IPS DF 6.9 (cell line): ENCODE results near the gene GPR173.

Source experiments
- DNase-seq: peaks from one replicate; pipeline ENCODE4 v3.0.0-alpha.2; 2013; ENCODE audit warnings: low read depth, low spot score
- H3K27ac ChIP-seq: one replicate; pipeline ENCODE4 v1.5.1; 2013; ENCODE audit warnings: low read length, control low read depth
- H3K27me3 ChIP-seq: 2 replicates; pipeline ENCODE4 v1.6.1; 2013; ENCODE audit warnings: mild to moderate bottlenecking, low read length; ENCODE audit not compliant: control insufficient read depth, insufficient read depth
- H3K36me3 ChIP-seq: 2 replicates; pipeline ENCODE4 v1.6.1; 2013; ENCODE audit warnings: low read length; ENCODE audit not compliant: control insufficient read depth, insufficient read depth
- H3K4me1 ChIP-seq: 2 replicates; pipeline ENCODE4 v1.6.1; 2013; ENCODE audit warnings: low read length; ENCODE audit not compliant: control insufficient read depth, insufficient read depth
- H3K4me3 ChIP-seq: 2 replicates; pipeline ENCODE4 v1.5.1; 2013; ENCODE audit warnings: mild to moderate bottlenecking, low read length
- H3K9me3 ChIP-seq: 2 replicates; pipeline ENCODE4 v1.6.1; 2013; ENCODE audit warnings: low read length, inconsistent platforms; ENCODE audit not compliant: control insufficient read depth, insufficient read depth
- WGBS: extraction: QIAGEN DNeasy Blood & Tissue Kit; methylation state at CpG from one replicate; pipeline ENCODE4 v1.1.7; 2013; ENCODE audit warnings: mixed read lengths, missing lambda C conversion rate; ENCODE audit not compliant: insufficient read length, insufficient coverage; 5-methylcytosine and 5-hydroxymethylcytosine counted together

GPR173 gene

GRCh38 chrX:53022381-53022780 is 26.2 kb upstream of the GPR173 start:
- Histone ChIP-seq H3K27me3 (no peaks in the 10 kb centered on the region), H3K9me3 (no peaks in the 10 kb centered on the region), H3K36me3 (no peaks in the 10 kb centered on the region), H3K4me1 (no peaks in the 10 kb centered on the region), H3K4me3 (no peak overlapping the region), H3K27ac (no peak overlapping the region)
- no peak for DNase-seq
- no CpG with 5 or more reads among the region's 8 CpGs for WGBS

GRCh38 chrX:53028678-53029077 is 19.9 kb upstream of the GPR173 start:
- H3K27ac ChIP-seq = no peak overlapping the region
- no peaks in the 10 kb centered on the region for H3K27me3 ChIP-seq
- no peak overlapping the region for H3K4me3 ChIP-seq
- DNase-seq = no peak
- no peaks in the 10 kb centered on the region for H3K4me1 ChIP-seq
- no peaks in the 10 kb centered on the region for H3K9me3 ChIP-seq
- H3K36me3 ChIP-seq = no peaks in the 10 kb centered on the region
- WGBS = no CpG with 5 or more reads among the region's 1 CpG

- Histone ChIP-seq H3K27me3 (no peaks in the 10 kb centered on the region), H3K9me3 (no peaks in the 10 kb centered on the region), H3K4me3 (no peak overlapping the region), H3K36me3 (no peaks in the 10 kb centered on the region), H3K4me1 (no peaks in the 10 kb centered on the region), H3K27ac (no peak overlapping the region)
- DNase-seq = no peak
- no CpG with 5 or more reads among the region's 4 CpGs for WGBS
These were observed 17.2 kb upstream of the GPR173 start for GRCh38 chrX:53031380-53031779.

DNA sequence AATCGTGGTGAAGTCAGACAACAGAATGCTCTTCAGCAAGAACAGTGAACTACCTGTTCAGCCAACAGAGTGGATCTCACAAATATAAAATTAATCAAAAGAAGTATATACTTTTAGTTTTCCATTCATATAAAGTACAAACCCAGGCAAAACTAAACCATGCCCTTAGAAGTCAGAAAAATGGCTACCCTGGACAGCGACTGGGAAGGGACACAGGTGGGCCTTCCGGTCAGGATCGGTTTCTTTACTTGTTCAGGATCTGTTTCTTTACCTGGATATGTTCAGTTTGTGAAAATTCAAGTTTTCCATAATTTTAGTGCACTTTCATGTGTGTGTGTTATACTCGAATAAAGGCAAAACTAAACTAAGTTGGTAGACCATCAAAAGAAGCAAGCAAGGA is 12.4 kb upstream of the GPR173 start:
- H3K9me3 ChIP-seq = no peaks in the 10 kb centered on the region
- no peak for DNase-seq
- H3K27me3 ChIP-seq = no peaks in the 10 kb centered on the region
- H3K27ac ChIP-seq = no peak overlapping the region
- no peaks in the 10 kb centered on the region for H3K36me3 ChIP-seq
- no peak overlapping the region for H3K4me3 ChIP-seq
- WGBS = no CpG with 5 or more reads among the region's 5 CpGs
- no peaks in the 10 kb centered on the region for H3K4me1 ChIP-seq

GRCh38 chrX:53039236-53039635 is 9.4 kb upstream of the GPR173 start:
- H3K9me3 ChIP-seq = no peaks in the 10 kb centered on the region
- H3K4me3 ChIP-seq = no peak overlapping the region
- no peak overlapping the region for H3K27ac ChIP-seq
- DNase-seq = no peak
- no peaks in the 10 kb centered on the region for H3K36me3 ChIP-seq
- no peaks in the 10 kb centered on the region for H3K4me1 ChIP-seq
- WGBS = no CpG with 5 or more reads among the region's 4 CpGs
- H3K27me3 ChIP-seq = no peaks in the 10 kb centered on the region

- Histone ChIP-seq H3K36me3 (no peaks in the 10 kb centered on the region), H3K4me3 (no peak overlapping the region), H3K4me1 (no peaks in the 10 kb centered on the region), H3K27me3 (no peaks in the 10 kb centered on the region), H3K9me3 (no peaks in the 10 kb centered on the region), H3K27ac (no peak overlapping the region)
- DNase-seq = no peak
- WGBS = no CpG with 5 or more reads among the region's 5 CpGs
These were observed 3.6 kb upstream of the GPR173 start for GRCh38 chrX:53044995-53045394.

DNA sequence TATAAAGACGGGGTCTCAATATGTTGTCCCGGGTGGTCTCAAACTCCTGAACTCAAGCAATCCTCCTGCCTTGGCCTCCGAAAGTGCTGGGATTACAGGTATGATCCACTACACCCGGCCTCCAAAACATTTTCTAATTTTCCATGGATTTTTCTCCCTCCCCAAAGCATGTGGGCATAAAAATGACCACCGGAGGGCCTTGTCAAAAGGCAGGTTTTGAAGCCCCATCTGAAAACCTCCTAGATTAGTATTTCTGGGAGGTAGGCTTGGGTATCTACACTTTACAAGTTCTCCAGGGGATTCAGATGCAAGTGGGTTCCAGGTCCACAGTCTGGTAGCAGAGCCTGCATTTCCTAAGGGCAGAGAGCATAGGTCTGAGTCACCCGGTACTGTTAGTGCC is 1.4 kb upstream of the GPR173 start:
- Histone ChIP-seq H3K36me3 (no peaks in the 10 kb centered on the region), H3K4me1 (no peaks in the 10 kb centered on the region), H3K27me3 (no peaks in the 10 kb centered on the region), H3K9me3 (no peaks in the 10 kb centered on the region), H3K4me3 (no peak overlapping the region), H3K27ac (no peak overlapping the region)
- no CpG with 5 or more reads among the region's 6 CpGs for WGBS
- DNase-seq = no peak

DNA sequence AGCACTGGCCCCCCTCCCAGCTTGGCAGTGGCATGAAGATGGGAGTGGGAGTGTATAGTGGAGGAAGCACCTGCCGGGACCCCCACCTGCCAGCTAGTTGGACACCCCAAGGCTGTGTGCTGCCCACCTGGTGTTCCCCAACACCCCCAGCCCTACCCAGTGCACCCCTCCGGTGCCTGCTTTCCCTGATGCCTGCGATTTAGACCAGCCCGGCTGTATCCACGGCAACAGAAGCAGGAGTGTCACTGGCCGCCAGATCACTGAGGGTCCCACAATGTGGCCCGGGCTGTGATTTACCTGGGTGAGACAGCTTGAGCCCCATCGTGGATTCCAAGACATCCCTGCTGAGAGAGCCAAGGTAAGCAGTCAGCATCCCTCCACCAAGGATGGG is 533 bp downstream of the GPR173 start:
- peak overlapping the region; percentile 59; the same call in 1 of the 2 replicates for H3K4me3 ChIP-seq

GRCh38 chrX:53050841-53051240 is 2.3 kb downstream of the GPR173 start:
- no peak overlapping the region for H3K4me3 ChIP-seq
- H3K27me3 ChIP-seq = no peaks in the 10 kb centered on the region
- WGBS = no CpG with 5 or more reads among the region's 6 CpGs
- no peaks in the 10 kb centered on the region for H3K36me3 ChIP-seq
- no peak for DNase-seq
- H3K9me3 ChIP-seq = no peaks in the 10 kb centered on the region
- no peaks in the 10 kb centered on the region for H3K4me1 ChIP-seq
- no peak overlapping the region for H3K27ac ChIP-seq

More for the DNA sequence above, 533 bp downstream of the GPR173 start:
- H3K36me3 ChIP-seq = no peaks in the 10 kb centered on the region
- no peaks in the 10 kb centered on the region for H3K27me3 ChIP-seq
- no peak for DNase-seq
- H3K4me1 ChIP-seq = no peaks in the 10 kb centered on the region
- no peak overlapping the region for H3K27ac ChIP-seq
- no peaks in the 10 kb centered on the region for H3K9me3 ChIP-seq
- WGBS = no CpG with 5 or more reads among the region's 8 CpGs

DNA sequence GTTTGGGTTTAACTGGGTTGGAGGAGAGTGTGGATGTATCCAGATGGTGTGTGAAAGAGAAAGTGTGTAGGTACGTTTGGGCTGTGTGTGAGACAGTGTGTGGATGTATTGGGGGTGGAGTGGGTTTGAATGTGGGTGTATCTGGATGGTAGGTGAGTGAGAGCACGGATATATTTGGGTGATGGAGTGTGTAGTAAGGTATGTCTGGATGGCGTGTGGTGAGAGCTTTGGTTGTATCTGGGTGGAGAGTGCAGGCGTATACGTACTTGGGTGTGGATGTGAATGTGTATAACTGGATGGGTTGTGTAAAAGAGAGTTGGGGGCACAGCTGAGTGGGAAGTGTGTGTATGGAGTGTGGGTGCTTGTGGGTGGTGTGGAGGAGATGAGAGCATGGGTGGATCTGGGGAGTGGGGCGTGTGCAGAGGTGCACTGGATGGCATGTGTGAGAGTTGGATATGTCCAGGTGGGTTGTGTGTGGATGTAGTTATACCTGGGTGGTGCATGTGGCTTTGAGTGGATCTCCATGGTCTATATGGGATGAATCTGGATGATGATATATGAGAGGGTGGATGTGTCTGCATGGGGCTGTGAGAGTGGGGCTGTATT is 6.8 kb downstream of the GPR173 start:
- Histone ChIP-seq H3K9me3 (no peaks in the 10 kb centered on the region), H3K36me3 (no peaks in the 10 kb centered on the region), H3K4me3 (no peak overlapping the region), H3K4me1 (no peaks in the 10 kb centered on the region), H3K27ac (no peak overlapping the region), H3K27me3 (no peaks in the 10 kb centered on the region)
- DNase-seq = no peak
- WGBS = 100% methylated on average over 3 of the region's 6 CpGs

DNA sequence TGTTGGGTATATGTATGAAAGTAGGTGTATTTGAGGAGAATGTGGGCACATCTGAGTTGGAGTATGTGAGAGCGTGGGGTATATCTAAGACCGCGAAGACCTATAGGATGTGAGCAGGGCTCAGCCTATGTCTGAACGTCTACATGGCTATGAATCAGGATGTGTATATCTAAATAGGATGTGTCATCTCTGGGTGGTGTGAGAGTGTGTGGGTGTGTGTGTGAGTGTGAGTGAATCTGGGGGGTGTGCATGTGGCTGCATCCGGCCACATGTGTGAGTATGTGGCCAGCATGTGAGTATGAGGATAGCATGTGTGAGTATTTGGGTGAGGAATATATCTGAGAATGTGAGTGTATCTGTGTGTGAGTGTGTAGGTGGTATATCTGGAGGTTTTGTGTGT is 7.7 kb downstream of the GPR173 start:
- no peaks in the 10 kb centered on the region for H3K36me3 ChIP-seq
- no peak overlapping the region for H3K4me3 ChIP-seq
- DNase-seq = no peak
- no peaks in the 10 kb centered on the region for H3K27me3 ChIP-seq
- H3K9me3 ChIP-seq = no peaks in the 10 kb centered on the region
- 100% methylated on average over 1 of the region's 5 CpGs for WGBS
- H3K4me1 ChIP-seq = no peaks in the 10 kb centered on the region
- H3K27ac ChIP-seq = no peak overlapping the region
